Vagina (tissue), 2 donors: ENCODE results near the gene IRF6.

Source experiments
- POLR2A ChIP-seq, 2 donors: fragments of 450-650 bp; IDR thresholded peaks; one replicate each; pipeline ENCODE4 v1.6.1; 2017; ENCODE audit warnings: antibody characterized with exemption in 2 of 2, mild to moderate bottlenecking in 2 of 2, moderate library complexity in 2 of 2
- TF ChIP-seq, protein P1 (sequence below), 3 experiments: fragments of 450-650 bp in 2 of 3; fragments of 200-600 bp in 1 of 3; sonication (generic) in 1 of 3; IDR thresholded peaks; one replicate each; pipeline ENCODE4 v1.5.1; 2017 to 2019; ENCODE audit warnings: antibody characterized with exemption in 3 of 3, mild to moderate bottlenecking in 2 of 3, moderate library complexity in 2 of 3

DNA sequence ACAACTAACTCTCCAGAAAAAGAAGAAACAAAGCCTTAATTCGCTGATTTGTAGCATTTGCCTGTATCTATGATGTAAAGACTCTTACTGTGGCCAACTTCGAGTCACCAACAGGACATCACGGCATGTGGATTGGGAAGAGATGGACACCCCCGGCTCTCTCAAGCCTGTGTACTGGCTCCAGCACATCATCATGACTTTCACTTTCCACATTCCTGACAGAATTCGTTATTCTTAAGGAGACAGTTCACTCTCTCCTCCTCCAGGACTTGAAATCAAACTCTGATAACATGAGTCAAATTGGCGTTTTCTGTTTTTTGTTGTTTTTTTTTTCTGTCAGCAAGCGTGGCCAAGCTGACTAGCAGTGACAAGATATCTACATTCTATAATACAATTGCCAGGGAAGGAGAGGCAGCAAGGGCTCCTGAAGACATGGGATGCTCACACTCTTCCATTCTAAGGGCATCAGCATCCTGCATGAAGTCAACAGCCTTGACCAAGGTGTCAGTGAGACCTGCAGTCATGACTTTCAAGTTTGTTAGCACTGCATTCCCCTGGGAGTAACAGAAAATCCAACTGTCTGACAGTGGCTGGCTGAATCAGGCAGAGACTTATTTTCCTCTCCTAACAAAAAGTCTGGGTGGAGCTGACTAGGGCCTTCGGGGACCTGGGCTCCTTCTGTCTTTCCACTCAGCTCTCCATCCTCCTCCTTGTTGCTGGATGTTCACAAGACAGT, 63.4 kb downstream of the IRF6 start:
- TF ChIP-seq POLR2A (IDR thresholded peaks at IDR 0.05) = no peak
- TF ChIP-seq, protein P1, sequence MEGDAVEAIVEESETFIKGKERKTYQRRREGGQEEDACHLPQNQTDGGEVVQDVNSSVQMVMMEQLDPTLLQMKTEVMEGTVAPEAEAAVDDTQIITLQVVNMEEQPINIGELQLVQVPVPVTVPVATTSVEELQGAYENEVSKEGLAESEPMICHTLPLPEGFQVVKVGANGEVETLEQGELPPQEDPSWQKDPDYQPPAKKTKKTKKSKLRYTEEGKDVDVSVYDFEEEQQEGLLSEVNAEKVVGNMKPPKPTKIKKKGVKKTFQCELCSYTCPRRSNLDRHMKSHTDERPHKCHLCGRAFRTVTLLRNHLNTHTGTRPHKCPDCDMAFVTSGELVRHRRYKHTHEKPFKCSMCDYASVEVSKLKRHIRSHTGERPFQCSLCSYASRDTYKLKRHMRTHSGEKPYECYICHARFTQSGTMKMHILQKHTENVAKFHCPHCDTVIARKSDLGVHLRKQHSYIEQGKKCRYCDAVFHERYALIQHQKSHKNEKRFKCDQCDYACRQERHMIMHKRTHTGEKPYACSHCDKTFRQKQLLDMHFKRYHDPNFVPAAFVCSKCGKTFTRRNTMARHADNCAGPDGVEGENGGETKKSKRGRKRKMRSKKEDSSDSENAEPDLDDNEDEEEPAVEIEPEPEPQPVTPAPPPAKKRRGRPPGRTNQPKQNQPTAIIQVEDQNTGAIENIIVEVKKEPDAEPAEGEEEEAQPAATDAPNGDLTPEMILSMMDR (IDR thresholded peaks at IDR 0.05) = no peak
